Endothelial cell of umbilical vein (primary cell): ENCODE results near the gene KIRREL1. TPM values are rescaled to one million over a fixed set of nuclear protein-coding genes. Genes with fewer than 3 reads are reported as not detected.

Source experiments
- BruUV-seq: library from RNA; stranded (reverse); fragments of 400-500 nt; replicated peaks from 2 replicates; lab custom pipeline; 2021; lab: Mats Ljungman, UMichigan
- CTCF ChIA-PET: fragments of 300-600, 350-600 bp; sonication (Branson Sonifier 250); formaldehyde crosslinking; loops from one replicate; lab custom pipeline; 2021; ENCODE audit warnings: antibody characterized with exemption, inconsistent platforms; lab: Charles Lee
- POLR2A ChIA-PET: fragments of 300-600, 350-600 bp; sonication (Branson Sonifier 250); formaldehyde crosslinking; loops from one replicate; lab custom pipeline; 2021; ENCODE audit warnings: antibody characterized with exemption, inconsistent platforms; lab: Charles Lee
- DNase-seq: peaks from one replicate; pipeline ENCODE4 v3.0.0-alpha.2; 2011; ENCODE audit warnings: low read depth, low spot score
- FAIRE-seq: peaks from 2 replicates; lab custom pipeline; 2011; peaks lifted over from hg19 to GRCh38; lab: Jason Lieb, UNC
- H2AFZ ChIP-seq: 2 replicates; pipeline ENCODE4 v1.6.0; 2012; ENCODE audit warnings: low read depth, low read length, control low read depth, inconsistent platforms
- H3K27ac ChIP-seq: 2 replicates; pipeline ENCODE4 v1.5.1; 2011; ENCODE audit warnings: low read depth, mild to moderate bottlenecking, control low read depth, low read length, moderate library complexity; ENCODE audit not compliant: insufficient read depth
- H3K27me3 ChIP-seq, 2 experiments: 2 replicates each; pipeline versions ENCODE4 v1.6.0 to v1.6.1; 2011; ENCODE audit warnings: low read length in 2 of 2, mixed read lengths in 1 of 2; ENCODE audit not compliant: control insufficient read depth in 2 of 2, insufficient read depth in 2 of 2
- H3K36me3 ChIP-seq, 2 experiments: 2 replicates in 1 of 2; 3 replicates in 1 of 2; pipeline ENCODE4 v1.5.1; 2011; ENCODE audit warnings: low read length in 2 of 2, mild to moderate bottlenecking in 1 of 2, moderate library complexity in 1 of 2; ENCODE audit not compliant: control insufficient read depth in 2 of 2, insufficient read depth in 2 of 2; ENCODE audit errors: extremely low read depth in 1 of 2
- H3K4me1 ChIP-seq: 3 replicates; pipeline ENCODE4 v1.5.1; 2011; ENCODE audit warnings: mild to moderate bottlenecking, low read length; ENCODE audit not compliant: control insufficient read depth, insufficient read depth; ENCODE audit errors: extremely low read depth
- H3K4me2 ChIP-seq: 2 replicates; pipeline ENCODE4 v1.6.1; 2011; ENCODE audit warnings: low read length, control low read depth, mixed read lengths; ENCODE audit not compliant: insufficient read depth
- H3K4me3 ChIP-seq, 3 experiments: fragments of 200-600 bp in 1 of 3; sonication (generic), shearing (Covaris generic) in 1 of 3; replicated peaks in 1 of 3; 2 replicates each; pipeline ENCODE4 v1.5.1; 2011 to 2016; ENCODE audit warnings: control low read depth in 3 of 3, low read length in 3 of 3, mild to moderate bottlenecking in 2 of 3, inconsistent platforms in 1 of 3, low read depth in 1 of 3, moderate library complexity in 1 of 3; ENCODE audit not compliant: insufficient read depth in 1 of 3
- H3K79me2 ChIP-seq: 2 replicates; pipeline ENCODE4 v1.6.0; 2012; ENCODE audit warnings: low read length, inconsistent platforms; ENCODE audit not compliant: control insufficient read depth, insufficient read depth
- H3K9ac ChIP-seq: replicated peaks from 2 replicates; pipeline ENCODE3; 2011; ENCODE audit warnings: low read length, control low read depth; ENCODE audit not compliant: insufficient read depth; ENCODE audit errors: extremely low read depth
- H3K9me1 ChIP-seq: replicated peaks from 3 replicates; pipeline ENCODE4 v1.6.0; 2011; ENCODE audit warnings: mild to moderate bottlenecking, low read length; ENCODE audit not compliant: control insufficient read depth, insufficient read depth; ENCODE audit errors: extremely low read depth
- H3K9me3 ChIP-seq: replicated peaks from 2 replicates; pipeline ENCODE4 v1.5.1; 2012; ENCODE audit warnings: low read length, inconsistent platforms; ENCODE audit not compliant: control insufficient read depth, insufficient read depth
- H4K20me1 ChIP-seq: replicated peaks from 2 replicates; pipeline ENCODE3; 2011; ENCODE audit warnings: mild to moderate bottlenecking, low read length; ENCODE audit not compliant: control insufficient read depth, insufficient read depth; ENCODE audit errors: extremely low read depth
- EZH2 ChIP-seq: IDR thresholded peaks from 2 replicates; pipeline ENCODE4 v1.6.1; 2012; ENCODE audit warnings: borderline replicate concordance, low read depth, mild to moderate bottlenecking, moderate library complexity, low read length, inconsistent platforms; ENCODE audit not compliant: severe bottlenecking
- FOS ChIP-seq: IDR thresholded peaks from 2 replicates; pipeline ENCODE4 v1.6.1; 2011; ENCODE audit warnings: mild to moderate bottlenecking, low read length, moderate library complexity, borderline replicate concordance; ENCODE audit not compliant: insufficient read depth
- GATA2 ChIP-seq: IDR thresholded peaks from 2 replicates; pipeline ENCODE4 v1.7.0; 2011; ENCODE audit warnings: low read depth, mild to moderate bottlenecking, moderate library complexity, mixed read lengths, low read length; ENCODE audit not compliant: insufficient read length, insufficient read depth
- JUN ChIP-seq: IDR thresholded peaks from 2 replicates; pipeline ENCODE4 v1.6.1; 2011; ENCODE audit warnings: borderline replicate concordance, low read depth; ENCODE audit not compliant: insufficient read length, insufficient read depth
- MAX ChIP-seq: IDR thresholded peaks from 2 replicates; pipeline ENCODE4 v1.6.1; 2011; ENCODE audit not compliant: insufficient read depth, insufficient read length
- MYC ChIP-seq: IDR thresholded peaks from one replicate; pipeline ENCODE4 v1.6.1; 2011; ENCODE audit warnings: mild to moderate bottlenecking, low read depth, low read length
- POLR2A ChIP-seq: IDR thresholded peaks from 2 replicates; pipeline ENCODE4 v1.6.1; 2012; ENCODE audit warnings: low read depth, mild to moderate bottlenecking, control low read depth, low read length
- POLR2AphosphoS5 ChIP-seq: IDR thresholded peaks from 2 replicates; pipeline ENCODE4 v1.6.1; 2012; ENCODE audit warnings: low read depth, mild to moderate bottlenecking, control low read depth, low read length, moderate library complexity; ENCODE audit not compliant: insufficient read depth
- dilution Hi-C: fragments of 300-500 bp; cut with MboI; formaldehyde crosslinking; loops from one replicate; pipeline ENCODE4 v1.15.0; 2019; ENCODE audit warnings: low sequenced_read_pairs; ENCODE audit not compliant: extremely low pct_ligation_motif_present
- intact Hi-C: fragments of 100-400 bp; cut with micrococcal nuclease; formaldehyde crosslinking; loops from one replicate; pipeline ENCODE4 v1.10.0; 2022
- polyA plus RNA-seq, 4 experiments: library from polyadenylated mRNA; depleted of rRNA in 3 of 4; stranded (reverse) in 3 of 4; unstranded in 1 of 4; fragments of >200 nt; gene quantifications; 2 replicates each; pipeline versions ENCODE4 v1.2.1 to v1.2.3, GENCODE V29; 2011 to 2012; ENCODE audit warnings: missing spikeins in 1 of 4
- total RNA-seq: library from RNA; stranded (reverse); gene quantifications from 2 replicates; pipeline ENCODE4 v1.2.3, GENCODE V29; 2021
- TF ChIP-seq, protein P1 (sequence below), 2 donors: IDR thresholded peaks; 1 replicate in 1 of 2; 2 replicates in 1 of 2; pipeline ENCODE4 v1.5.1; 2011; ENCODE audit warnings: low read length in 2 of 2, mild to moderate bottlenecking in 2 of 2, moderate library complexity in 2 of 2, control low read depth in 1 of 2, inconsistent platforms in 1 of 2, low read depth in 1 of 2; ENCODE audit not compliant: insufficient read depth in 1 of 2; ENCODE audit errors: extremely low read depth in 1 of 2

KIRREL1 gene
- total and polyA plus RNA-seq, 2 donors (not counting 3 experiments of a cell fraction or from before 2014, with no cell fraction given): 35.6 to 57.6 TPM

DNA sequence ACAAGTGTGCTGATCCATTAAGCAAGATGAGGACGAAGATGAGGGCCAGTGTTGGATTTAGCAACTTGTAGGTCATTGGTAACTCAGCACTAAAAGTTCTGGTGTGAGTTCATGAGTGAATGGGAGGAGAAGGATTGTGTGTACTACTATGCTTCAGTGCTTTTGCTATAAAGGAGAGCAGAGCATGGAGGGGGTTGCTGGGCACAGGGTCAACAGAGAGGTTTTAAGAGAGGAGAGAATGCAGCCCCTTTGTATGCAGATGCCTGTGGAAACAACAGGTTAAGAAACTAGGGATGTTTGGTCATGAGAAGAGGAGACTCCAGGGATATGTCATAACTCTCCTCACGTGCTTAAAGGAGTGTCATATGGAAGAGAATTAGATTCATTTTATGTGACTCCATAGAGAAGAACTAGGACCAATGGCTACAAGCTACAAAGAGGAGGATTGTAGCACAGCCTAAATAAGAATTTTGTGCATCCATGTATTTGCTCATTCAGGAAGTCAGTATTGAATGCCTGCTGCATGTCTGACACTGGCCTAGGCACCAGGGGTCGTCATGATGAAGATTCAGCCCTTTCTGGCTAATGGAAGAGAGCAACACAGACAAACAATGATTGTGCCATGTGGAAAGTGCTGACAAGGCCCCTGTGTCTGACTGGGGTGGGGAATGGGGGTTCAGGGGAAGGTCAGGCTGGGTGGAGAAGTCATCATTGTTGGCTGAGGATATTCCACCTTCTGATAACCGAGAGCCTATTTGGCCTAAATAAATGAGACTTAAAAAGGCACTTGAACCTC, 53.5 kb downstream of the KIRREL1 start:
- Histone ChIP-seq H3K27me3 (no peaks in the 10 kb centered on the region), H3K4me1 (peaks cover 4% of the 10 kb centered on the region), H4K20me1 (no peaks in the 10 kb centered on the region), H3K9ac (no peak overlapping the region), H3K79me2 (peaks cover 3% of the 10 kb centered on the region), H3K4me3 (no peak overlapping the region), H3K36me3 (no peaks in the 10 kb centered on the region), H3K4me2 (no peak overlapping the region), H3K9me3 (no peaks in the 10 kb centered on the region), H3K27ac (no peak overlapping the region), H3K9me1 (no peaks in the 10 kb centered on the region), H2AFZ (no peak overlapping the region)
- dilution Hi-C loops (no loop called here), intact Hi-C loops (no loop called here)
- no peak for FAIRE-seq
- BruUV-seq: no TSS peak
- DNase-seq: no peak
- TF ChIP-seq MYC (no peak), POLR2AphosphoS5 (no peak), GATA2 (no peak), EZH2 (no peak), MAX (no peak), FOS (no peak), JUN (no peak), POLR2A (no peak)
- TF ChIP-seq, protein P1, sequence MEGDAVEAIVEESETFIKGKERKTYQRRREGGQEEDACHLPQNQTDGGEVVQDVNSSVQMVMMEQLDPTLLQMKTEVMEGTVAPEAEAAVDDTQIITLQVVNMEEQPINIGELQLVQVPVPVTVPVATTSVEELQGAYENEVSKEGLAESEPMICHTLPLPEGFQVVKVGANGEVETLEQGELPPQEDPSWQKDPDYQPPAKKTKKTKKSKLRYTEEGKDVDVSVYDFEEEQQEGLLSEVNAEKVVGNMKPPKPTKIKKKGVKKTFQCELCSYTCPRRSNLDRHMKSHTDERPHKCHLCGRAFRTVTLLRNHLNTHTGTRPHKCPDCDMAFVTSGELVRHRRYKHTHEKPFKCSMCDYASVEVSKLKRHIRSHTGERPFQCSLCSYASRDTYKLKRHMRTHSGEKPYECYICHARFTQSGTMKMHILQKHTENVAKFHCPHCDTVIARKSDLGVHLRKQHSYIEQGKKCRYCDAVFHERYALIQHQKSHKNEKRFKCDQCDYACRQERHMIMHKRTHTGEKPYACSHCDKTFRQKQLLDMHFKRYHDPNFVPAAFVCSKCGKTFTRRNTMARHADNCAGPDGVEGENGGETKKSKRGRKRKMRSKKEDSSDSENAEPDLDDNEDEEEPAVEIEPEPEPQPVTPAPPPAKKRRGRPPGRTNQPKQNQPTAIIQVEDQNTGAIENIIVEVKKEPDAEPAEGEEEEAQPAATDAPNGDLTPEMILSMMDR (IDR thresholded peaks at IDR 0.05; ENCODE audit: extremely low read depth in 1 of 2, insufficient read depth in 1 of 2, low read depth in 1 of 2, low read length in 2 of 2): no peak
- CTCF ChIA-PET: interaction anchor here (1.2 to 1.7 kb wide), 2 partner anchors 10 to 54 kb away, joined by 5 to 7 read pairs; no protein-coding TSS in a partner anchor
- POLR2A ChIA-PET: no interaction called here
